Testis (tissue), 2 donors: ENCODE results near the gene LRRC49.
"Not testable (repeated sequence)": the region's sequence is repeated elsewhere in the genome, so short reads cannot be mapped to it uniquely, and the experiment has no call there.

ENCODE experiments used
- POLR2A ChIP-seq: fragments of 450-650 bp; IDR thresholded peaks from one replicate; pipeline ENCODE4 v1.6.1; 2017; ENCODE audit warnings: antibody characterized with exemption, mild to moderate bottlenecking, moderate library complexity
- TF ChIP-seq, protein P1 (sequence below), 3 experiments: fragments of 450-650 bp in 2 of 3; fragments of 200-600 bp in 1 of 3; sonication (generic) in 1 of 3; IDR thresholded peaks; one replicate each; pipeline ENCODE4 v1.5.1; 2016 to 2019; ENCODE audit warnings: antibody characterized with exemption in 3 of 3, mild to moderate bottlenecking in 2 of 3, moderate library complexity in 1 of 3

DNA sequence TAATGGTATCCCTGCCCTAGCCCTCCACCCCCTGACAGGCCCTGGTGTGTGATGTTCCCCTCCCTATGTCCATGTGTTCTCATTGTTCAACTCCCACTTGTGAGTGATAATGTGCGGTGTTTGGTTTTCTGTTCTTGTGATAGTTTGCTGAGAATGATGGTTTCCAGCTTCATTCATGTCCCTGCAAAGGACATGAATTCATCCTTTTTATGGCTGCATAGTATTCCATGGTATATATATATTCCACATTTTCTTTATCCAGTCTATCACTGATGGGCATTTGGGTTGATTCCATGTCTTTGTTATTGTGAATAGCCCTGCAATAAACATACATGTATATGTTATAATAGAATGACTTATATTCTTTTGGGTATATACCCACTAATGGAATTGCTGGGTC is 142.9 kb downstream of the LRRC49 start:
- TF ChIP-seq POLR2A: not testable (repeated sequence)
- TF ChIP-seq, protein P1, sequence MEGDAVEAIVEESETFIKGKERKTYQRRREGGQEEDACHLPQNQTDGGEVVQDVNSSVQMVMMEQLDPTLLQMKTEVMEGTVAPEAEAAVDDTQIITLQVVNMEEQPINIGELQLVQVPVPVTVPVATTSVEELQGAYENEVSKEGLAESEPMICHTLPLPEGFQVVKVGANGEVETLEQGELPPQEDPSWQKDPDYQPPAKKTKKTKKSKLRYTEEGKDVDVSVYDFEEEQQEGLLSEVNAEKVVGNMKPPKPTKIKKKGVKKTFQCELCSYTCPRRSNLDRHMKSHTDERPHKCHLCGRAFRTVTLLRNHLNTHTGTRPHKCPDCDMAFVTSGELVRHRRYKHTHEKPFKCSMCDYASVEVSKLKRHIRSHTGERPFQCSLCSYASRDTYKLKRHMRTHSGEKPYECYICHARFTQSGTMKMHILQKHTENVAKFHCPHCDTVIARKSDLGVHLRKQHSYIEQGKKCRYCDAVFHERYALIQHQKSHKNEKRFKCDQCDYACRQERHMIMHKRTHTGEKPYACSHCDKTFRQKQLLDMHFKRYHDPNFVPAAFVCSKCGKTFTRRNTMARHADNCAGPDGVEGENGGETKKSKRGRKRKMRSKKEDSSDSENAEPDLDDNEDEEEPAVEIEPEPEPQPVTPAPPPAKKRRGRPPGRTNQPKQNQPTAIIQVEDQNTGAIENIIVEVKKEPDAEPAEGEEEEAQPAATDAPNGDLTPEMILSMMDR (IDR thresholded peaks at IDR 0.05): not testable (repeated sequence)
